Common myeloid progenitor, CD34-positive (primary cell): Measurements from ENCODE around the gene EGR1.
"Not testable (repeated sequence)": the region's sequence is repeated elsewhere in the genome, so short reads cannot be mapped to it uniquely, and the experiment has no call there.

Experiments used
- CTCF ChIA-PET: fragments of 350-600 bp; sonication (Branson Sonifier 250); formaldehyde crosslinking; loops from one replicate; lab custom pipeline; 2021; ENCODE audit warnings: antibody characterized with exemption; lab: Charles Lee
- POLR2A ChIA-PET: fragments of 350-600 bp; sonication (Branson Sonifier 250); formaldehyde crosslinking; loops from one replicate; lab custom pipeline; 2021; ENCODE audit warnings: antibody characterized with exemption; lab: Charles Lee
- DNase-seq, 3 donors: peaks; one replicate each; pipeline versions ENCODE4 v3.0.0 to v3.0.0-alpha.2; 2013
- H3K27ac ChIP-seq, 2 experiments: 1 replicate in 1 of 2; 2 replicates in 1 of 2; pipeline ENCODE4 v1.7.0; 2013; ENCODE audit warnings: inconsistent platforms in 2 of 2, low read length in 2 of 2, mild to moderate bottlenecking in 2 of 2, low read depth in 1 of 2, moderate library complexity in 1 of 2; ENCODE audit not compliant: severe bottlenecking in 2 of 2, insufficient read depth in 1 of 2, poor library complexity in 1 of 2
- H3K27me3 ChIP-seq, 5 experiments: replicated peaks in 2 of 5; 1 replicate in 3 of 5; 2 replicates in 2 of 5; pipeline versions ENCODE4 v1.6.1 to v1.7.0; 2013; ENCODE audit warnings: low read length in 4 of 5, mild to moderate bottlenecking in 2 of 5, moderate library complexity in 2 of 5, inconsistent platforms in 1 of 5; ENCODE audit not compliant: insufficient read depth in 5 of 5, control insufficient read depth in 4 of 5
- H3K36me3 ChIP-seq, 4 experiments: 1 replicate in 2 of 4; 2 replicates in 2 of 4; pipeline versions ENCODE4 v1.6.1 to v1.7.0; 2013; ENCODE audit warnings: low read length in 3 of 4, control low read depth in 1 of 4, mild to moderate bottlenecking in 1 of 4; ENCODE audit not compliant: control insufficient read depth in 4 of 4, insufficient read depth in 4 of 4
- H3K4me1 ChIP-seq, 4 experiments: 1 replicate in 3 of 4; 2 replicates in 1 of 4; pipeline versions ENCODE4 v1.6.1 to v1.7.1; 2013; ENCODE audit warnings: low read length in 3 of 4, mild to moderate bottlenecking in 3 of 4, control low read depth in 1 of 4, inconsistent platforms in 1 of 4, moderate library complexity in 1 of 4; ENCODE audit not compliant: control insufficient read depth in 4 of 4, insufficient read depth in 4 of 4; ENCODE audit errors: control extremely low read depth in 1 of 4
- H3K4me3 ChIP-seq, 7 experiments: 1 replicate in 4 of 7; 2 replicates in 3 of 7; pipeline versions ENCODE4 v1.5.1 to v1.7.0; 2013; ENCODE audit warnings: mild to moderate bottlenecking in 7 of 7, low read length in 6 of 7, moderate library complexity in 6 of 7, inconsistent platforms in 2 of 7, low read depth in 2 of 7, control low read depth in 1 of 7; ENCODE audit not compliant: insufficient read depth in 4 of 7, control insufficient read depth in 1 of 7; ENCODE audit errors: extremely low read depth in 1 of 7
- H3K9me3 ChIP-seq, 5 experiments: 1 replicate in 4 of 5; 2 replicates in 1 of 5; pipeline versions ENCODE4 v1.6.1 to v1.7.1; 2013; ENCODE audit warnings: low read length in 4 of 5, mild to moderate bottlenecking in 2 of 5, inconsistent platforms in 1 of 5, low read depth in 1 of 5, moderate library complexity in 1 of 5; ENCODE audit not compliant: control insufficient read depth in 4 of 5, insufficient read depth in 2 of 5; ENCODE audit errors: control extremely low read depth in 1 of 5
- WGBS: methylation state at CpG from one replicate; pipeline ENCODE4 v1.1.5; 2013; ENCODE audit not compliant: insufficient coverage; 5-methylcytosine and 5-hydroxymethylcytosine counted together

The EGR1 gene

DNA sequence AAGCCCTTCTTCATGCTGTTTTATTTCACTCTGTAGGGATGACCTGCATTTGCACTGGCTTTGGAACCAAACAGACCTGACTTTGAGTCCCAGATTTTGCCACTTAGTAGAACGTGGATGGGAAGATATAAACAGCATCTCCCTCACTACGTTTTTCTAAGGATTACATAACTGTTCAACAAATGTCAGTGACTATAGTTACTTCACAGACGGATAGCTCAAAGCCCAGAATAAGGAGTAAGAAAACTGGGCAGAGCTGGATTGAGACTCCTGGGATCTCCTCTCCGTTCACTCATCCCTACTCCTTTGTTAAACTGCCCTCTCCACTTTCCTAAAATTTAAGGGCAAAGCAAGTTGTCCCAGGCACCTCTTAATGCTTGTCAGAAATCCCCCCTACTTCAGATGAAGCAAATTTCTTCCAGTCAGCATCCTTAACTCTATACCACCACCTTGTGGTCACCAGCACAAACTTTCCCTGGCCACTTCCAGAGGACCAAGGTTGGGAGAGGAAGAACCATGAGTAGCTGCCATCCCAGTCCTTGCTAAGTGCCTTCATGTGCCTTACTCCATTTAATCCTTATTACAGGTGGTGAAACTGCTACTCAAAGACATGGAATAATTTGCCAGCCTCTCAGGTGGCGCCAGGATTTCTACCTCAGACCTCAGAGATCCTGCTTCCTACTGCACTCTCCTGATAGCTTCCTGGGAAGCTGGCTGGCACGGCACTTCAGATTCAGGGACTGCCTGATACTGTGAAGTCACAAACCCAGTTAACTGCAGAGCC is 38.4 kb downstream of the EGR1 start:
- no peak overlapping the region for H3K27ac ChIP-seq
- WGBS: 57% methylated on average over 6 of the region's 6 CpGs
- ChIA-PET POLR2A (interaction anchor here (1.3 to 1.9 kb wide), 2 partner anchors 34 to 39 kb away, joined by 3 to 15 read pairs; partner anchors contain the start of gene EGR1), CTCF (interaction anchor here (0.6 to 14.1 kb wide), 19 partner anchors 9 to 324 kb away, joined by 3 to 494 read pairs (median 5); partner anchors contain the start of genes EGR1 and REEP2)
- H3K4me1 ChIP-seq: no peaks in the 10 kb centered on the region
- peaks cover 7 to 22% (median 16%) of the 10 kb centered on the region in 4 experiments for H3K36me3 ChIP-seq
- no peaks in the 10 kb centered on the region for H3K9me3 ChIP-seq
- no peaks in the 10 kb centered on the region for H3K27me3 ChIP-seq
- H3K4me3 ChIP-seq: no peak overlapping the region
- peak; percentile 66 to 87 (median 78) for DNase-seq

DNA sequence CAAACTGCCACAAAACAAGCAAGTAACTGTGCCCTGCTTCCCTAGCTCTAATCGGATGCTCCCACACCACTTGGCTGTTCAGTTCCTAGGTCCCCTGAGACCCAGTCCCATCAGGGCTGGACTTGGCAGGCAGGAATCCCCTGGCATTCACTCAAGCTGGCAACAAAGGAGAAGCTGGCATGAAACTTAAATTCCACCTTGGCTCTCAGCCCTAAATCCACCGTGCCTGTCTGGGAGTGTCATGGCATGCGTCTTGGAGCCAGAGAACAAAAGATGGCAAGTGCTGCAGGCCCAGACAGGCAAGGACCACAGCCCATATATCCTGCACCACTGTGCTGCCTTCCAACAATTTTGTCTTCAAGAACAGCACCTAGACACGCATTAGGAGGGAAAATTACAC is 39.5 kb downstream of the EGR1 start:
- H3K4me3 ChIP-seq: no peak overlapping the region
- no peaks in the 10 kb centered on the region for H3K9me3 ChIP-seq
- no peaks in the 10 kb centered on the region for H3K27me3 ChIP-seq
- H3K27ac ChIP-seq: no peak overlapping the region
- H3K36me3 ChIP-seq: peaks cover 10 to 30% (median 24%) of the 10 kb centered on the region in 4 experiments
- DNase-seq: peak in 1 of 3 donors; percentile 26
- H3K4me1 ChIP-seq: no peaks in the 10 kb centered on the region
- 100% methylated on average over 4 of the region's 4 CpGs for WGBS
- ChIA-PET POLR2A (interaction anchor here (0.6 to 1.9 kb wide), 4 partner anchors 35 to 55 kb away, joined by 3 to 15 read pairs (median 4); partner anchors contain the start of gene EGR1), CTCF (interaction anchor here (0.9 to 14.1 kb wide), 12 partner anchors 9 to 325 kb away, joined by 3 to 494 read pairs (median 5); partner anchors contain the start of genes EGR1 and REEP2)

DNA sequence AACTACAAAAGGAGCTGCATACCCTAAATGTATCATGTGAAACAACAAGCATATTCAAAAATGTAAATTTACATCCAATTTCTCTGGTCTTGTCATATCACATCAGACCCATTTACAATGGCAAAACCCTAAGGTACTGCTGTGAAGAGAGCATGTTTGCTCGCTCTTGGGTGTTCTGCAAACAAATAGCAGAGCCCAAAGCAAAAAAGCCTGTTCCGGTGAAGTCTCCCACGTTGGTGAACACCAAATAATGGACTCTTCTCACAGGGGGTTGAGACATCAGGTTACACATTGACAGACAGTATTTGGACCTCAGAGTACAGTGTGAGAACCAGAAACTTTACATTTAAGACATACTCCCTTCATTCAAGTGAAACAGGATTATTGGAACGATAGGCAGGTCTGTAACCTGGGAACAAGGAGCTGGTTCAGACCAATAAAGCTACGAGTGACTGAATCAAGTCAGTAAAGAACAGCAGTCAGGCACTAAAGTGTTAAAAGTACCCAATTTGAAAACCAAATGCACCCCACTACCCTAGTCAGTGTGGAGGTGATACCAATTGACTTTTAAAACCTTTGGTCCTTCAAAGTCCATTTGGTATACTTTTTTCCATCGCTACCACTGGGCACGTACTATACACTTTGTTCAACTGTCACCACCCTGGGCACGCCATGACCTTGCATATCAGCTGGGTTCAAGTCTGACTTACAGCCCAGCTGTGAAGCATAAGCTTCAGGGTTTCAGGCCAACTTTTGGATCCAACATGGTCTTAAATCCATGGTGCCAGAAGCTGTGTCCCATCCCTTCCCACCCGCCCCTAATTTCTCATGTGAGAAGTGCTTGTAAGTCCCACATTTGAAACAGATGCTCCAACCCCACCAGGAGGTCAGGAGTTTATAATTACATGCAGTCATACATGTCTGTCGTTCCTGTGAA is 41.4 kb downstream of the EGR1 start:
- no peaks in the 10 kb centered on the region for H3K27me3 ChIP-seq
- no peak overlapping the region for H3K4me3 ChIP-seq
- no peak for DNase-seq
- CTCF ChIA-PET: interaction anchor here (1.0 to 1.9 kb wide), 4 partner anchors 33 to 61 kb away, joined by 3 to 19 read pairs (median 4); no protein-coding TSS in a partner anchor
- WGBS: 93% methylated on average over 9 of the region's 10 CpGs
- peaks cover 10 to 43% (median 32%) of the 10 kb centered on the region in 4 experiments for H3K36me3 ChIP-seq
- POLR2A ChIA-PET: interaction anchor here (0.6 kb wide), 1 partner anchor 42 kb away, joined by 3 read pairs; no protein-coding TSS in a partner anchor
- H3K27ac ChIP-seq: no peak overlapping the region
- H3K4me1 ChIP-seq: no peaks in the 10 kb centered on the region
- H3K9me3 ChIP-seq: no peaks in the 10 kb centered on the region

DNA sequence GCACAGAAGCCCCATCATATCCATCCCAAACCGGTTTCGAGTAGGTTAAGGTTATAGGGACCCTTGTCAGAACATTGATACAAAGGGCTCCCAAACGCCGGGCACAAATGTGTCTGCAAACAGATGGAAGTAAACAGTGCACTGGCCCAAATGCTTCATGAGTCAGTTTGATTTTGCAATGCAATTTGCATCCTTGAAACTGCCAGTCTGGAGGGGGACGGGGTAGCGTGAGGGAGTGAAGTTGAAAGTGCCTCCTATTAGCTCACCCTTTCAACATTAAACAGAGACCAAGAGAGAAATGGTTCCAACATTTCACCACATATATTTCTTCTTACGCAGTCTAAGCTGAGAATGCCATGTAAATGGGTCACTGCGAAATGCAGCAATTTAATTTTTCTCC is 42.2 kb downstream of the EGR1 start:
- WGBS: 100% methylated on average over 3 of the region's 8 CpGs
- H3K27ac ChIP-seq, H3K9me3 ChIP-seq, H3K4me3 ChIP-seq, H3K4me1 ChIP-seq, DNase-seq, H3K27me3 ChIP-seq: not testable (repeated sequence)
- ChIA-PET POLR2A (interaction anchor here (0.6 kb wide), 1 partner anchor 41 kb away, joined by 3 read pairs; no protein-coding TSS in a partner anchor), CTCF (interaction anchor here (1.0 to 1.9 kb wide), 3 partner anchors 50 to 62 kb away, joined by 3 to 19 read pairs (median 5); no protein-coding TSS in a partner anchor)
- peaks cover 10 to 51% (median 37%) of the 10 kb centered on the region in 4 experiments for H3K36me3 ChIP-seq

DNA sequence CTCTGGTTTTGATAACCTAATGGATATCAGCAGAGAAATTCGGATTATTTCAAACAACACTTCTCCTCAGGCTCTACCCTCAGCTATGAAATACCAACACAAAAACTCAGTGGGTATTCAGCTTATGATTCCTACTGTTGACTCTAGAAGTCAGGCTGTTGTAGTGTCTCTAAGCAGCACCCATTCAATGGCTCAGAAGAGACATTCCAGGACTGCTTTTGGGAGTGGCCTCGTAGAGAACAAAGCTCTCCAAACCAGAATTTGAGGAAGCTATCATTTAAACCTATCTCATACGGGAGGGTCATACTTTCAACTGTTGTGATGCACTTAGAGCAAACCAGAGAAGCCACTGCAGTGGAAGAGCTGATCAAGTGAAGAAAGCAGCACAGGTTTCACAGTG is 43.7 kb downstream of the EGR1 start:
- Histone ChIP-seq H3K9me3 (no peaks in the 10 kb centered on the region), H3K27me3 (no peaks in the 10 kb centered on the region), H3K27ac (no peak overlapping the region), H3K4me1 (no peaks in the 10 kb centered on the region), H3K4me3 (no peak overlapping the region), H3K36me3 (peaks cover 18 to 64% (median 48%) of the 10 kb centered on the region in 4 experiments)
- no peak for DNase-seq
- 95% methylated on average over 2 of the region's 3 CpGs for WGBS
- CTCF ChIA-PET: interaction anchor here (0.8 to 1.6 kb wide), 7 partner anchors 10 to 59 kb away, joined by 3 to 12 read pairs (median 4); no protein-coding TSS in a partner anchor
- POLR2A ChIA-PET: interaction anchor here (1.0 kb wide), 1 partner anchor 9 kb away, joined by 3 read pairs; no protein-coding TSS in a partner anchor

DNA sequence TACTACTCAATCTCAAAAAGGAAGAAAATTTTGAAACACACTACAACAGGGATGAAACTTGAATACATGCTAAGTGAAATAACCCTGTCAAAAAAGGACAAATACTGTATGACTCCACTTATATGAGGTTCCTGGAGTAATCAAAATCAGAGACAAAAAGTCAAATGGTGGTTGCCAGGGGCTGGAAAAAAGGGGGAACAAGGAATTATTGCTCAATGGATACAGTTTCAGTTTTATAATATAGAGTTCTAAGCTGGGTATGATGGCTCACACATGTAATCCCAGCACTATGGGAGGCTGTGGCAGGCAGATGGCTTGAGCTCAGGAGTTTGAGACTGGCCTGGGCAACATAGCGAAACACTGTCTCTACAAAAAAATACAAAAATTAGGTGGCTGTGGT is 48.7 kb downstream of the EGR1 start:
- DNase-seq: no peak
- Histone ChIP-seq H3K4me1 (no peaks in the 10 kb centered on the region), H3K9me3 (no peaks in the 10 kb centered on the region), H3K27me3 (no peaks in the 10 kb centered on the region), H3K27ac (no peak overlapping the region), H3K36me3 (peaks cover 26 to 88% (median 61%) of the 10 kb centered on the region in 4 experiments), H3K4me3 (no peak overlapping the region)
- ChIA-PET POLR2A (no interaction called here), CTCF (interaction anchor here (1.7 to 7.4 kb wide), 2 partner anchors 12 to 34 kb away, joined by 6 to 52 read pairs; no protein-coding TSS in a partner anchor)
- 80% methylated on average over 1 of the region's 1 CpG for WGBS
